ENCODE measurements around the gene GGNBP2.
A peak's percentile ranks its signal among the peaks of the same experiment; 100 is the strongest.
"Not testable (repeated sequence)": the region's sequence is repeated elsewhere in the genome, so short reads cannot be mapped to it uniquely, and the experiment has no call there.

The GGNBP2 gene

GRCh38 chr17:36601303-36602029 is 56.7 kb downstream of the GGNBP2 start, which contains the start of gene MRM1:
TSS of gene MRM1 (plus strand) at chr17:36601583. CDS start at chr17:36601811, 228 bp downstream.
- peak; percentile 97 for DNase-seq (ENCODE audit: low read depth, low spot score)

GRCh38 chr17:36602030-36602748 is 57.5 kb downstream of the GGNBP2 start:
- DNase-seq (ENCODE audit: low read depth, low spot score): peak; percentile 49

DNA sequence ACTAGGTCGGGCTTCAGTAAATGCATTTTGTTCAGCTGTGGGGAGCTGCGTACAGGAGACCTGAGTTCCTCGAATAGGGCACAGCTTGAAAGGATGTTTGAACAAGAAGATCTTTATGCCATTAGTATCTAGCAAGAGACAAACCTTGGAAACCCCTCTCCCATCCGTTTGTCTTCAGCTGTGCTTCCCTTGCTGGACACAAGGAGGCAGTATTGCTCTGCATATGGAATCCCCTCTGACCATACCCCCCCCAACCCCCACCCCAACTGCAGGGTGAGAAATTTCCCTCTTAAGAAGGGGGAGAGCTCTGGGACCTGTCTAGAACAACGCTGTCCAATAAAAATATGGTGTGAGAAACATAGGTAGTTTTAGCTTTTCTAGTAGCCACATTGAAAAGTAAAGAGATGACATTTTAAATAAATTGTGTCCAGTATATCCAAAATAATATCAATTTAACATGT is 58.2 kb downstream of the GGNBP2 start:
- DNase-seq (ENCODE audit: low read depth, low spot score): peak; percentile 84

GRCh38 chr17:36605028-36605427 is 60.3 kb downstream of the GGNBP2 start:
- DNase-seq (ENCODE audit: low read depth, low spot score): not testable (repeated sequence)

GRCh38 chr17:36608280-36608679 is 63.6 kb downstream of the GGNBP2 start:
- no peak for DNase-seq (ENCODE audit: low read depth, low spot score)

- DNase-seq (ENCODE audit: low read depth, low spot score): peak; percentile 77
Measured at GRCh38 chr17:36608794-36609497, 64.2 kb downstream of the GGNBP2 start.

DNA sequence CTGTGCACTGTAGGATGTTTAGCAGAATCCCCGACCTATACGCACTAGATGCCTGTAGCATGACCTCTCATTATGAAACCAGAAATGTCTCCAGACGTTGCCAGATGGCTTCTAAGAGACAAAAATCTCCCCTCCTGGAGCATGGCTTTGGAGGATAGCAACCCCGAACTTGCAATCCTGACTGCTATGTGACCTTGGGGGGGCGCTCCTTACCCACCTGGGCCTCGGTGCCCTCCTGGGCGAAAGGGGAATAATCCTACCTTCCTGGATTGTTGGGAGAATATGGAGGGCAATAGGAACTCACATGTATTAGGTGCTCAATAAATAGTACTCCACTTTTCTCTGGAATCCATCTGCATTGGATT is 64.8 kb downstream of the GGNBP2 start:
- no peak for DNase-seq (ENCODE audit: low read depth, low spot score)

DNA sequence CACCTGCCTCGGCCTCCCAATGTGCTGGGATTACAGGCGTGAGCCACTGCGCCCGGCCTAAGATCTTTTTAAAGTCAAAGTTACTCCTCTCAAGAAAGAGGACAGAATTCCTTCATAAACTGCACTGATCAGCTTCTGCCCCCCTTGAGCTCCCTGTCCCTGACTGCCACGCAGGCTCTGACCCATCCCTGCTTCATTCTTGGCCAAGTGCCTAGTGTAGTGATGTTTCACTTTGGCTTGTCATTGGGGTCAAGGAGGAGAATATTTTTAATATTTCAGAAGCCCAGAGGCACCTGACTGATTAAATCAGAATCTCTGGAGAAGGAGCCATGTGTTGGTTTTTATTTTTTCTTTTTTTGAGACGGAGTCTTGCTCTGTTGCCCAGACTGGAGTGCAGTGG is 65.8 kb downstream of the GGNBP2 start:
- DNase-seq (ENCODE audit: low read depth, low spot score): no peak

GRCh38 chr17:36611345-36612072 is 66.8 kb downstream of the GGNBP2 start:
- DNase-seq (ENCODE audit: low read depth, low spot score): peak; percentile 70

DNA sequence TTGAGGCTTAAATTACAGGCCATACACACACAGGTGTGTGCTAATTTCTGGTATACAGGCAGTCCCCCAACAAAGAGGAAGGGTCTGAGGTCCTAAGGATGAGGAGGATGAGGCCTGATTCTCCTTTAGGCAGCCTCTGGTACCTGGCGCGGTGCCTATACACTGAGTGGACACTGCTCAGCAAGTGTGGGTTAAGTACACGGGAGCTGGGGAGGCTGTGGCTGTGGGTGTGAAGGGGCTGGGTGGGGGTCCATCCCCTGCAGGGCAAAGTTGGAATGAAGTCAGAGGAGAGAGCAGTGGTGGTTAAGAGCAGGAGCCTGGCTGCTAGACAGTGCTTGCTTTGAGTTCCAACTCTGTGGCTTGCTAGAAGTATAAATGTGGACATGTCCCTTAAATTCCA is 67.6 kb downstream of the GGNBP2 start:
- no peak for DNase-seq (ENCODE audit: low read depth, low spot score)

DNA sequence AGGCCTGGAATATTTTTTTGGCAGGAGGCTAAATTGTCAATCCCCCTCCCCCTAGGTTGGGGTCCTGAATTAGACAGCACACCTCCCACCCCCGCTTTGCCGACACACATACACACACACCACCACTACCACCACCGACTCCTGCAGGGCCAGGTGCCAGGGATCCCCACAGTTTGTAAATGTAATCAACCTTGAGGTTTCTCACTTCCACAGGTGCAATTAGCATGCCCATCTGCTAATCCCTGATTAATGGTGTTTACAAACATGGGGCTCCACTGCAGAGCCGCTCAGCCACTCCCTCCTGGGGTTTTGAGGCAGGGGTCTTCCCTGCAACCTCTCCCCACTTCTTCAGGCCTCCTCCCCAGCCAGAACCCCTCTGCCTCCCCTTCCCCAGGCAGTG is 68.4 kb downstream of the GGNBP2 start:
- no peak for DNase-seq (ENCODE audit: low read depth, low spot score)

- DNase-seq (ENCODE audit: low read depth, low spot score): no peak
Measured at GRCh38 chr17:36614081-36614480, 69.4 kb downstream of the GGNBP2 start.

GRCh38 chr17:36614933-36615332 is 70.2 kb downstream of the GGNBP2 start:
- no peak for DNase-seq (ENCODE audit: low read depth, low spot score)

DNA sequence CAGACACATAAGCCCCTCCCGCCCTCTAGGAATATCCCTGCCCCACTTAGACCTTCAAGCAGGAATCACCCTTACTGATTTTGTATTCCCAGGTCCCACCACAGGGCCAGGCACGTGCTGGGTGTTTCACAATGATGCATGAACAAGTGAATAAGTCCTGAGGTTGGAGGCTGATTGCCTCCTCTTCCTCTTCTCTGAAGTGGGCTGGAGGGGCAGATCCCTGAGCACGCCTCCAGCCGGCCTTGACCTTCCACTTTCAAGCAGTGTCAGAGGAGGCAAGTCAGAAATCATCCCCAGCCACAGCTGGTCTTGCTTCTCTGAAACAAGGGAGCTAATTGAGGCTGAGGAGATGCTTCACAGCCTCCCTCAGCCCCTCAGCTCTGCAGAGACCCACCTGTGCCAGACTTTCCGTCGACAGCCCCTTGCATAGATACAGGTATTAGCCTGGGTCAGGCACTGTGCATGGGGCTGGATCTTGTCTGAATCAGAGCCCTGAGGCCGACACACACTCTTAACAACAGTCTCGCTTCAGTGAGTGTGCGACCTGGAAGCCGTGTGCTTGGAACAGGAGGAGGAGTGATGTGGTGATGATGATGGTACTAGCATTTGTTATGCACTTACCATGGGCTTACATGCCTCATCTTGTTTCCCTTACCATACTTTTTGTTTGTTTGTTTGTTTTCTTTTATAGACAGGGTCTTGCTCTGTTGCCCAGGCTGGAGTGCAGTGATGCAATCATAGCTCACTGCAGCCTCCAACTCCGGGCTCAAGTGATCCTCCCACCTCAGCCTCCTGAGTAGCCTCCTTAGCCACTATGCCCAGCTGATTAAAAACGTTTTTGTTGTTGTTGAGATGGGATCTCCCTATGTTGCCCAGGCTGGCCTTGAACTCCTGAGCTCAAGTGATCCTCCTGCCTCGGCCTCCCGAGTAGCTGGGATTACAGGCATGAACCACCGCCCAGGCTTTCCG is 71.6 kb downstream of the GGNBP2 start:
- DNase-seq (ENCODE audit: low read depth, low spot score): no peak

DNA sequence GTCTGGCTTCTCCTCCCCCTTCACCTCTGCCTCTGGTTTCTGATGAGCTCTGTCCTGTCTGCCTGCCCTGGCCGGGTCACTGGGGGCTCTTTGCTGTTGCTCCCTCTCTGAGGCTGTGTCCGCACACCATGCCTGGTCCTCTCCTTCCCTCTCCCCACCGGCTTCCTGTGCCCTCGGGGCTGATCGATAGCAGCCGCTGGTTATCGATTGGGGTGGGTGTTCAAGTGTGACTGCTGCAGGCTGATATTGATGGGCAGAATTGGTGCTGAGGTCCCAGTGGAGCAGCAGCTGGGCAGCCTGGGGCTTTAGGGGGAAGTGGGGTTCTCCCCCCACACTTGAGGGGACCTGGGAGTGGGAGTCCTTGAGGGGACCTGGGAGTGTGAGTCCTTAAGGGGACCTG is 73.1 kb downstream of the GGNBP2 start:
- DNase-seq (ENCODE audit: low read depth, low spot score): no peak

DNA sequence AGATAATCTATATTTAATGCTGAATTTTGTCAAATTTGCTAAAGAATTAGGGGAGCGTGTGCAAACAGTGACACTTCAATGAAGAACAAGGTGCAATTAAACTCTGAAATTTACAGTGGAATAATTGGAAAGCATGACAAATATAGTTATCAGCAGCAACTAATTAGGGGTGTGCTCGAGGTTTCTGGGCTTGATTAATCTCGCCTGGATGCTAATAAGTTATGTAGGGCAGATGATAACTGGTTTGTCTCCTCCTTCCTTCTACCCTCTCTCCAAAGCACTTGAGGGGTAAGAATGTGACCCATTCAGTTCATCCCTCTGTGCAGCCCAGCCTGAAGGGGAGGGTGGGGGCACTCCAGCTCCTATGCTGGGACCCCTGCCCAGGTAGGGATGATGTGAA is 78.6 kb downstream of the GGNBP2 start:
- no peak for DNase-seq (ENCODE audit: low read depth, low spot score)

DNA sequence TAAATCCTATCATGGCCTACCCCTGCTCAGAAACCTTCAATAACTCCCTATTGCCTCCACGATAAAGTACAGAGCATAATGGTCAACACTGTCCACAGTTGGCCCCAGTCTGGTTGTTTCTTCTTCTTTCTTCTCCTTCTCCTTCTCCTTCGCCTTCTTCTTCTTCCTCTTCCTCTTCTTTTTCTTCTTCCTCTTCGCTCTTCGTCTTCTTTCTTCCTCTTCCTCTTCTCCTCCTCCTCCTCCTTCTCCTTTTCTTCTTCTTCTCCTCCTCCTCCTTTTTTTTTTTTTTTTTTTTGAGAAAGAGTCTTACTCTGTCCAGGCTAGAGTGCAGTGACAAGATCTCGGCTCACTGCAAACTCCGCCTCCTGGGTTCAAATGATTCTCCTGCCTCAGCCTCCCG is 80.5 kb downstream of the GGNBP2 start:
- DNase-seq (ENCODE audit: low read depth, low spot score): no peak

DNA sequence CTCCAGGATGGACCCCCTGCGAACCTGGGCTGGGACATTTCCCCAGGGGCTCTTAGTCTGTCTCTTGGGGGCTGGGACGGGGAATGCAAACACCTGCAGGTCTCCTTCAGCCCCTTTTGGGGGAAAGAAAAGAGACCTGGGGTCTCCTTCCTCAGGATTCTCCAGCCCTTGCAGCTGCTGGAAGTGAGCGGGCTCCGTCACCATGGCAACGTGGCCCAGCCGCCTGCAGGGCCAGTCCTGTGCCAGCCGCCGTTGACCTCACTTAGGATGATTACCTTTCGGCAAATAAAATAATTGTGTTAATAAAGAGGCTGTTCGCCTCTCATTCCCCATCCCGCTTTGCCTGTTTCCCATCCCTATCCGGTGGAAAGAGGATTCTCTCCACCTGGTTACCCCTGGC is 82.4 kb downstream of the GGNBP2 start:
- DNase-seq (ENCODE audit: low read depth, low spot score): no peak

GRCh38 chr17:36628576-36628975 is 83.9 kb downstream of the GGNBP2 start:
- DNase-seq (ENCODE audit: low read depth, low spot score): no peak

DNA sequence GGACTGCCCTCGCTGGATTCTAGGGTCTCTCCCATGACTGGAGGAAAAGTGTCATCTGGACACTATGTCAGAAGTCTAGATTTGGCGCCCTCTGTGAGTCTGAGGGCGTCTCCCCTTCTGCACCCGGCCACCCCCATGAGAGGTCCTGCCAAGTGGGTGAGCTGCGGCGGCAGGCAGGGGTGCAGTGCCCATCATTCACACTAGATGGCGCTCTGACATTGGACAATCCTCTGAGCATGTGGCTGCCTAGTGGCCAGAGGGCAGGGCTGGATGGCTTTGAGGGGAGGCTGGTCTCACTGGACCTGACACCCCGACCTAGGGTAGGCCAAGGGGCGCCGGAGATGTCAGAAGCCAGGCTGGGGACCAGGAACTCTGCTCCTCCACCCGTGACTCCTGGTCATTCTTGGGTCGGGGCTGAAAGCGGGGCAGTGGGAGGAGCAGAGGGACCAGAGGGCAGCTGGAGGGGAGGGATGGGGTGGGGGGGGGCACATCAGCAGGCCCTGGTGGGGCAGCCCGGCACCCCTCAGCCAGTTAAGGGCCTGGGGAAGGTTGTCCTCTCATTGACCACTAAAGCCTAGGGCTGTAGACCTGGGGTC is 84.6 kb downstream of the GGNBP2 start:
- DNase-seq (ENCODE audit: low read depth, low spot score): peak; percentile 87

Measured in astrocyte of the hippocampus (primary cell).